Gastrocnemius medialis (tissue), 4 donors: ENCODE measurements around the gene MAN1C1.

Experiments
- CTCF ChIP-seq, 5 experiments: fragments of 450-650 bp in 3 of 5; fragments of 200-600 bp in 2 of 5; sonication (generic) in 2 of 5; IDR thresholded peaks in 4 of 5; conservative IDR thresholded peaks in 1 of 5; 1 replicate in 4 of 5; 2 replicates in 1 of 5; pipeline ENCODE4 v1.5.1; 2016 to 2019; ENCODE audit warnings: antibody characterized with exemption in 5 of 5, mild to moderate bottlenecking in 3 of 5, moderate library complexity in 3 of 5
- POLR2A ChIP-seq, 2 donors: fragments of 450-650 bp; IDR thresholded peaks; one replicate each; pipeline ENCODE4 v1.6.1; 2017; ENCODE audit warnings: antibody characterized with exemption in 2 of 2, mild to moderate bottlenecking in 2 of 2, moderate library complexity in 2 of 2

GRCh38 chr1:25815208-25816111 lies 198.9 kb downstream of the MAN1C1 start:
- no peak for TF ChIP-seq CTCF (IDR thresholded peaks at IDR 0.05 in 4 of 5, conservative IDR thresholded peaks at IDR 0.05 in 1 of 5)
- TF ChIP-seq POLR2A (IDR thresholded peaks at IDR 0.05) = no peak
